HCT116 (cell line): ENCODE measurements around the gene UCK1.

Experiments used
- CBX3 ChIP-seq: IDR thresholded peaks from 2 replicates; pipeline ENCODE4 v1.6.1; 2012; ENCODE audit warnings: low read depth
- ELF1 ChIP-seq: IDR thresholded peaks from 2 replicates; pipeline ENCODE4 v1.6.1; 2012; ENCODE audit warnings: low read depth, borderline replicate concordance
- EZH2phosphoT487 ChIP-seq: fragments of 200-600 bp; IDR thresholded peaks from 2 replicates; pipeline ENCODE4 v1.6.1; 2018; ENCODE audit warnings: antibody characterized with exemption, borderline replicate concordance
- JUND ChIP-seq: IDR thresholded peaks from 2 replicates; pipeline ENCODE4 v1.6.1; 2012
- POLR2A ChIP-seq: IDR thresholded peaks from 2 replicates; pipeline ENCODE4 v1.7.0; 2011; ENCODE audit warnings: borderline replicate concordance; ENCODE audit not compliant: insufficient read depth, insufficient read length; ENCODE audit errors: extremely low read depth
- POLR2AphosphoS5 ChIP-seq: IDR thresholded peaks from 2 replicates; pipeline ENCODE4 v1.6.1; 2011; ENCODE audit warnings: mild to moderate bottlenecking, low read depth, low read length, moderate library complexity
- RAD21 ChIP-seq: IDR thresholded peaks from 2 replicates; pipeline ENCODE4 v1.6.1; 2012; ENCODE audit warnings: low read depth, mild to moderate bottlenecking
- SRF ChIP-seq: IDR thresholded peaks from 2 replicates; pipeline ENCODE4 v1.6.1; 2012; ENCODE audit warnings: low read depth
- TCF7L2 ChIP-seq: IDR thresholded peaks from 2 replicates; pipeline ENCODE4 v1.7.0; 2011; ENCODE audit warnings: borderline replicate concordance, inconsistent platforms; ENCODE audit not compliant: insufficient read depth, insufficient read length; ENCODE audit errors: extremely low read depth
- YY1 ChIP-seq: IDR thresholded peaks from 2 replicates; pipeline ENCODE4 v1.6.1; 2011; ENCODE audit warnings: low read length, low read depth, moderate library complexity, mild to moderate bottlenecking; ENCODE audit not compliant: insufficient replicate concordance; ENCODE audit errors: extremely low read depth
- ZFX ChIP-seq: fragments of 450-650 bp; IDR thresholded peaks from 2 replicates; pipeline ENCODE4 v1.6.1; 2017
- TF ChIP-seq, protein P1 (sequence below), 3 experiments: fragments of 200-600 bp in 1 of 3; sonication (generic) in 1 of 3; IDR thresholded peaks in 2 of 3; conservative IDR thresholded peaks in 1 of 3; 2 replicates each; pipeline ENCODE4 v1.5.1; 2012 to 2017; ENCODE audit warnings: low read depth in 2 of 3, low read length in 2 of 3, antibody characterized with exemption in 1 of 3, borderline replicate concordance in 1 of 3, control low read depth in 1 of 3, mild to moderate bottlenecking in 1 of 3, mixed read lengths in 1 of 3, mixed run types in 1 of 3, moderate library complexity in 1 of 3; ENCODE audit not compliant: insufficient read depth in 1 of 3

- TF ChIP-seq RAD21 (no peak), EZH2phosphoT487 (no peak), POLR2AphosphoS5 (no peak), POLR2A (no peak), YY1 (no peak), JUND (no peak), TCF7L2 (no peak), CBX3 (no peak), SRF (no peak), ZFX (no peak), ELF1 (no peak)
- TF ChIP-seq, protein P1, sequence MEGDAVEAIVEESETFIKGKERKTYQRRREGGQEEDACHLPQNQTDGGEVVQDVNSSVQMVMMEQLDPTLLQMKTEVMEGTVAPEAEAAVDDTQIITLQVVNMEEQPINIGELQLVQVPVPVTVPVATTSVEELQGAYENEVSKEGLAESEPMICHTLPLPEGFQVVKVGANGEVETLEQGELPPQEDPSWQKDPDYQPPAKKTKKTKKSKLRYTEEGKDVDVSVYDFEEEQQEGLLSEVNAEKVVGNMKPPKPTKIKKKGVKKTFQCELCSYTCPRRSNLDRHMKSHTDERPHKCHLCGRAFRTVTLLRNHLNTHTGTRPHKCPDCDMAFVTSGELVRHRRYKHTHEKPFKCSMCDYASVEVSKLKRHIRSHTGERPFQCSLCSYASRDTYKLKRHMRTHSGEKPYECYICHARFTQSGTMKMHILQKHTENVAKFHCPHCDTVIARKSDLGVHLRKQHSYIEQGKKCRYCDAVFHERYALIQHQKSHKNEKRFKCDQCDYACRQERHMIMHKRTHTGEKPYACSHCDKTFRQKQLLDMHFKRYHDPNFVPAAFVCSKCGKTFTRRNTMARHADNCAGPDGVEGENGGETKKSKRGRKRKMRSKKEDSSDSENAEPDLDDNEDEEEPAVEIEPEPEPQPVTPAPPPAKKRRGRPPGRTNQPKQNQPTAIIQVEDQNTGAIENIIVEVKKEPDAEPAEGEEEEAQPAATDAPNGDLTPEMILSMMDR (IDR thresholded peaks at IDR 0.05 in 2 of 3, conservative IDR thresholded peaks at IDR 0.05 in 1 of 3; ENCODE audit: borderline replicate concordance in 1 of 3, insufficient read depth in 1 of 3, low read depth in 2 of 3, low read length in 2 of 3), result no peak
Measured at GRCh38 chr9:131579789-131580211, 48.7 kb upstream of the UCK1 start.
